Activated gamma-delta T cell (primary cell): ENCODE data around the gene LY6G5C.

Experiments used
- DNase-seq: peaks from one replicate; lab custom pipeline; 2025; lab: John Stamatoyannopoulos, UW

The LY6G5C gene

GRCh38 chr6:31691564-31692108 lies 10.8 kb upstream of the LY6G5C start:
- DNase-seq = no peak

- DNase-seq = no peak
These were observed 10.2 kb upstream of the LY6G5C start for GRCh38 chr6:31691078-31691463.

- no peak for DNase-seq
These were observed 9.6 kb upstream of the LY6G5C start for GRCh38 chr6:31690231-31691077.

GRCh38 chr6:31689249-31690110 lies 8.6 kb upstream of the LY6G5C start:
- no peak for DNase-seq

- DNase-seq = no peak
These were observed 7.2 kb upstream of the LY6G5C start for GRCh38 chr6:31687860-31688693.

DNA sequence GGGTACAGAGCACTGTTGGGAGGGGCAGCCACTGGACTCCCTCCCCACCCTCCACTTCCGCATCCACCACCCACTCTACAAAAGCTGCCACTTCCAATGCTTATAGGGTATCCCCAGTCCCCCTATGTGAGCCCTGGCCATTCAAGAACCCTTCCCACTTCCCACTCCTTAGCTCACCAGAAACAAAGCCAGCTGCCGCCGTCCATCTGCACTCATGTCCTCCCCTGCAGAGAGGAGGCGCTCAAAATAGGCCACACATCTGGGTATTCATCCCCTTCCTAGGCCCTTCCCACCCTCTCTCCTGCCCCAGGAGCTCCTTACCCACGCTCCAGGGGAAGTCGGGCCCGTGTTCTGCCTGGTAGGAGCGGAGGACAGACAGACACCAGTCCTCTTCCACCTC lies 6.5 kb upstream of the LY6G5C start:
- no peak for DNase-seq

DNA sequence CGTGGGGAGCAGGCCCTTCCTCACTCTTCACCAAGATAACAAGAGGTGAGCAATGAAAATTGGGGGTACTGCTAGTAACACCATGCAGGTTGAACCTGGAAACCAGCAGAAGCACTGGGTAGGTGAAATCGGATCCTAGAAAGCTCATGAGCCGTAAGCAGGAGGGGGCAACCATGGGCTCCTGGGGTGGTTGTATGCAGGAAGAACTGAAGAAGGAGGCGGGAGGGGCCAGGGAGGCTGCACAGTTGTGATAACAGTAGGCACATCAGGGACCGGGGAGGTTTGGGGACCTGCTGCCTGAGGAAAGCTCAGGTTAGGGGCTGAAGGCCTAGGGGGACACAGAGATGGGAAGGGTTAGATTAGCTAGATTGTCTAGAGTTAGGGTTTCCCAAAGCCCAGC lies 5.6 kb upstream of the LY6G5C start:
- no peak for DNase-seq

DNA sequence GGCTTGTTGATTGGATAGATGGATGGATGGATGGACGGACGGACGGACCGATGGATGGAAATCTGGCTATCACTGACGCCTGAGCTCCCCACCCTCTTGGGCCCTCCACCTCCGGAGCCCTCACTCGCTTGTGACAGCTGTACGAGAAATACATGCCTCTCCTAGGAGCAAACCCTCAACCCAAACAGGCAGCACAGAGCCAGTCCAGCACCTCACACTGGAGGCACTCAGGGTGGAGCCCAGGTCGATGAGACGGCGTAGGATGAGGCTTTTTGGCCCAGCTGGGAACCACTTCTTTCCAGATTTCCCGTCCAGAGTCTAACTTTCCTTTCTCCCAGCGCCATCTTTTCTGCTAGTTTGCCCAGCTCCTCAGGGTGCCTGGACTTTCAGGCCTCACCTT lies 2.7 kb upstream of the LY6G5C start:
- DNase-seq = no peak

GRCh38 chr6:31681135-31681671 lies 336 bp upstream of the LY6G5C start:
- no peak for DNase-seq

DNA sequence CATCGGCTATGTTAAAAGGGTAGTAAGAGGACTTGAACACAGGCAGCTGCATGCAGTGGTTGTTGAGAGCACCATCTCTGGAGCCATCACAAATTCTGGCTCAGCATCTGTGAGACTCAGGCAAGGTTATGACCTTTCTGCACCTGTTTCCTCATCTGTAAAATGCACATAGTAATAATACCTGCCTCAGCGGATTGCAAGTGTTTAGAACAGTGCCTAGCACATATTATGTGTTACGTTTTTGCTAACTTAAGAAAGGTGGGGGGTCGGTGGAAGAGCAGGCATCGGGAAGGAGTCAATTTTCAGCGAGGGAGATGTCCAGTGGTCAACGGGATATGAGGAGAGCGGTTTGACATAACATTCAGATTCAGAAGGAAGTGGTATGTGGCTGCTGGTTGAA lies 2.9 kb downstream of the LY6G5C start:
- DNase-seq = no peak

GRCh38 chr6:31676904-31677303 lies 4.0 kb downstream of the LY6G5C start:
- no peak for DNase-seq

DNA sequence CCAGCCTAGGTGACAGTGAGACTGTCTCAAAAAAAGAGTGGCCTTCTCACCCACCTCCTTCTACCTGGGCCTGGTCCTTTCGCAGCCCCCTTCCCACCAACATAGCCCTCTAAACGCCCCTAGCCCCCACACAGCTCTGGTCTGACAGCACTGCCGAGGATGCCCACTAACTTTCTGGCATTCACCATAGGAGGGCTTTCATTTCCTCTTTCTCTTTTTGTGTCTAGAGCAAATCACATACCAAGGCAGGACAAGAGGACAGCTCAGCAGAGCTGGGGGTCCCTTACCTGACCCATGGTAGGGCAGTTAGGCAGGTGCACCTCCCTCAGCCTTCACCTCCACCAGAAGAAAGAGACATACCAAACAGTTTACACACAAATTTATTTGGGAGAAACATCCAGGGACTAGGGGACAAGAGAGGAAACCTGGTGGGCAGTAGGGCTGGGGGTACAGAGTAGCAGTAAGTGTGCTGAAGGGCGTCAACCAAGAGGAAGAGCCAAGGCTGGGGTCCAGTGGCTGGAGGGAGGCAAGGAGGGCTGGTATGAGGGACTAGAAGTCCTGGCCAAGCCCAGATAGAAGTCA lies 4.5 kb downstream of the LY6G5C start:
- no peak for DNase-seq

- no peak for DNase-seq
These were observed 11.2 kb downstream of the LY6G5C start, which contains the start of gene LY6G5B for GRCh38 chr6:31669676-31670075. LY6G5B (plus strand) TSS chr6:31669976; CDS start chr6:31670951, 975 bp downstream.

- DNase-seq = no peak
These were observed 14.4 kb downstream of the LY6G5C start for GRCh38 chr6:31666337-31666965.

DNA sequence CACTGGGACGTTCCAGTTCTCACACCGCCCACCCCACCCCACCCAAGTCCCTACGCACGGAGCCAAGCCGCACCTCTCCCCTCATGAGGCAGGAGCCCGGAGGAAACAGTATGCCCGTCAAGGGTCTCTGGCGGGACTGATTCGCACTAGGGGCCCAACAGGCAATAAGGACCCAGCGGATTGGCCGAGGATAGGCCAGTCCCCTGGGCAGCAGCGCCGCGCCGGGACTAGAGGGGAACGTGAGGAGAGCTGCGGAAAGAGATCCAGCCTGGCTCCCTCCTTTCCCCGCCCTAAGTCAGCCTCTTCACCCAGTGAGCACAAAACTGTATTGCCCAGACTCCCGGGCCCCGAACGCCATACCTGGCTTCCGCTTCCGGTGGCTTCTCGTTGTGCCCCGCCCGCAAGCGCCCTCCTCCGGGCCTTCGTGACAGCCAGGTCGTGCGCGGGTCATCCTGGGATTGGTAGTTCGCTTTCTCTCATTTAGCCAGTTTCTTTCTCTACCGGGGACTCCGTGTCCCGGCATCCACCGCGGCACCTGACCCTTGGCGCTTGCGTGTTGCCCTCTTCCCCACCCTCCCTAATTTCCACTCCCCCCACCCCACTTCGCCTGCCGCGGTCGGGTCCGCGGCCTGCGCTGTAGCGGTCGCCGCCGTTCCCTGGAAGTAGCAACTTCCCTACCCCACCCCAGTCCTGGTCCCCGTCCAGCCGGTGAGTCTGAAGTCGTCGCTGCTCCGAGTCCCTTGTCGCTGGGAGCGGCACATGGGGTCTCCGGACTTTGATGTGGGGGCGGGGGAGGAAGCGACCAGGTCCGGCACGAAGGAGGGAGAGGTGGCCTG lies 15.1 kb downstream of the LY6G5C start, which contains the start of gene CSNK2B:
Gene CSNK2B (plus strand): TSS at position 580 of the 836 bp plus-strand sequence. CDS start 752 bp downstream, outside the sequence.
- peak; percentile 94 for DNase-seq

GRCh38 chr6:31664790-31665500 lies 15.9 kb downstream of the LY6G5C start, which contains the start of gene GPANK1:
GPANK1 (minus strand) TSS chr6:31664997; CDS start chr6:31664478, 519 bp downstream.
- DNase-seq = peak; percentile 34

DNA sequence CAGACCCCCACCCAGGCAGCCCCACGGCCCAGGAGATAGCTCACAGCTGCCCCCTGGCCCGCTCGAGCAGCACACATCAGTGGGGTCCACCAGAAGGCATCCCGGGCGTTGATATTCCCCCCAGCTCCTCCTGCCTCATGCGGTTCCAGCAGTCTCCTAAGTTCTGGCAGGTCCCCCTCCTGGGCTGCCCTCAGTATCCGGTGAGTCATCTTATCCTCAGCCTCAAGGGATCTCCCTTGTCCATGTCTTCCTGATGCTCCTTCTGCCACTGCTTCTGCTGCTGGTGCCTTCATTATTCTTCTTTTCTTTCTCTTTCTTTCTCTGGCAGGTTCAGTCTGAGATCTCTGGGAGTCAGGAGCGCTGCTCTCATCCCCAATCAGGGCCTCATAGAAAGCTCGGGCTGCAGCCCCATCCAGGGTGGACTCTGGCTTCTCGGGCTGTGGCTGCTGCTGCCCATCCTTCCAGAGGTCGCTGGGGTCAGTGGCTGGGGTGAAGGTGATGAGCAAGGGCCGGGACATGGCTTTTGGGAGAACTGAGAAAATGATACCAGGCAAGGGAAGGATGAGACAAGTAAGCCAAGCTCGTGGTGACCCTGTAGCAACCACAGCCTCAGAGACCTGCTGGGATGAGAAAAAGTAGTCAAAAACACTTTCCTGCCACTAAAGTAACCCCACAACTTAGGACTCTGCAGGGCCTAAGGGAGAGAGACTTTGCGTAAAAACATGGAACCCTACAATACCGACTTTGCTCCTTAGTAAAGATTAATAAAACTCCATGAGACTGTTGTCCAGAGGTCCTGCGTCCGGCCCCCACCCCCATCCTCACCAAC lies 16.7 kb downstream of the LY6G5C start:
- no peak for DNase-seq
